CD14-positive monocyte (primary cell): Measurements from ENCODE around the gene KCTD19. TPM values are rescaled to one million over a fixed set of nuclear protein-coding genes. Genes with fewer than 3 reads are reported as not detected.

Source experiments
- DNase-seq, 3 donors: peaks; one replicate each; pipeline ENCODE4 v3.0.0-alpha.2; 2011 to 2022
- H2AFZ ChIP-seq: 2 replicates; pipeline ENCODE4 v1.6.0; 2012; ENCODE audit warnings: mild to moderate bottlenecking, low read depth, low read length, inconsistent platforms; ENCODE audit not compliant: insufficient read depth, poor library complexity, severe bottlenecking
- H3K27ac ChIP-seq, 2 donors: 1 replicate in 1 of 2; 2 replicates in 1 of 2; pipeline ENCODE4 v1.5.1; 2012 to 2013; ENCODE audit warnings: low read length in 2 of 2, control low read depth in 1 of 2, inconsistent platforms in 1 of 2, low read depth in 1 of 2, mild to moderate bottlenecking in 1 of 2
- H3K27me3 ChIP-seq, 2 donors: one replicate each; pipeline versions ENCODE4 v1.6.0 to v1.6.1; 2011 to 2013; ENCODE audit warnings: low read length in 2 of 2; ENCODE audit not compliant: control insufficient read depth in 2 of 2, insufficient read depth in 2 of 2
- H3K36me3 ChIP-seq, 2 donors: replicated peaks in 1 of 2; 1 replicate in 1 of 2; 2 replicates in 1 of 2; pipeline versions ENCODE4 v1.5.1 to v1.6.1; 2012 to 2013; ENCODE audit warnings: low read length in 2 of 2, control low read depth in 1 of 2, inconsistent platforms in 1 of 2, mild to moderate bottlenecking in 1 of 2; ENCODE audit not compliant: insufficient read depth in 2 of 2, control insufficient read depth in 1 of 2
- H3K4me1 ChIP-seq, 2 donors: 1 replicate in 1 of 2; 2 replicates in 1 of 2; pipeline versions ENCODE4 v1.5.1 to v1.6.1; 2012 to 2013; ENCODE audit warnings: low read length in 2 of 2, control low read depth in 1 of 2, inconsistent platforms in 1 of 2, mild to moderate bottlenecking in 1 of 2, moderate library complexity in 1 of 2; ENCODE audit not compliant: insufficient read depth in 2 of 2, control insufficient read depth in 1 of 2
- H3K4me2 ChIP-seq: replicated peaks from 2 replicates; pipeline ENCODE3; 2012; ENCODE audit warnings: low read length, moderate library complexity, mild to moderate bottlenecking; ENCODE audit not compliant: poor library complexity, severe bottlenecking; ENCODE audit errors: extremely low read depth
- H3K4me3 ChIP-seq, 3 experiments: fragments of 200-600 bp in 1 of 3; sonication (generic) in 1 of 3; replicated peaks in 1 of 3; 1 replicate in 2 of 3; 2 replicates in 1 of 3; pipeline ENCODE4 v1.5.1; 2011 to 2013; ENCODE audit warnings: low read length in 3 of 3, mild to moderate bottlenecking in 3 of 3, control low read depth in 2 of 3, low read depth in 2 of 3, inconsistent platforms in 1 of 3, moderate library complexity in 1 of 3
- H3K79me2 ChIP-seq: 2 replicates; pipeline ENCODE4 v1.6.0; 2012; ENCODE audit warnings: mild to moderate bottlenecking, control low read depth, inconsistent platforms, low read length, moderate library complexity; ENCODE audit not compliant: insufficient read depth
- H3K9ac ChIP-seq: 2 replicates; pipeline ENCODE4 v1.6.0; 2017; ENCODE audit warnings: low read length, mild to moderate bottlenecking; ENCODE audit not compliant: insufficient read depth, poor library complexity, severe bottlenecking
- H3K9me3 ChIP-seq, 2 donors: replicated peaks in 1 of 2; 1 replicate in 1 of 2; 2 replicates in 1 of 2; pipeline versions ENCODE4 v1.5.1 to v1.6.1; 2012 to 2013; ENCODE audit warnings: low read length in 2 of 2, control low read depth in 1 of 2; ENCODE audit not compliant: control insufficient read depth in 1 of 2, insufficient read depth in 1 of 2
- H4K20me1 ChIP-seq: 2 replicates; pipeline ENCODE4 v1.6.0; 2012; ENCODE audit warnings: mild to moderate bottlenecking, low read length, control low read depth, moderate library complexity; ENCODE audit not compliant: insufficient read depth
- H3K27ac Mint-ChIP-seq, 7 donors: one replicate each; pipeline ENCODE4 v1.8.0; 2020; ENCODE audit warnings: mild to moderate bottlenecking in 7 of 7, mixed read lengths in 7 of 7, moderate library complexity in 6 of 7, inconsistent platforms in 2 of 7
- H3K27me3 Mint-ChIP-seq, 3 donors: one replicate each; pipeline ENCODE4 v1.8.0; 2021 to 2022; ENCODE audit warnings: low read depth in 3 of 3, mild to moderate bottlenecking in 3 of 3, mixed read lengths in 3 of 3, moderate library complexity in 3 of 3, inconsistent platforms in 1 of 3
- H3K36me3 Mint-ChIP-seq, 2 donors: one replicate each; pipeline ENCODE4 v1.8.0; 2020; ENCODE audit warnings: mixed read lengths in 2 of 2, inconsistent platforms in 1 of 2, mild to moderate bottlenecking in 1 of 2
- H3K4me1 Mint-ChIP-seq: one replicate; pipeline ENCODE4 v1.8.0; 2020; ENCODE audit warnings: mild to moderate bottlenecking, mixed read lengths
- H3K4me3 Mint-ChIP-seq, 2 donors: one replicate each; pipeline ENCODE4 v1.8.0; 2020; ENCODE audit warnings: mild to moderate bottlenecking in 2 of 2, mixed read lengths in 2 of 2, moderate library complexity in 1 of 2
- H3K9me3 Mint-ChIP-seq, 7 donors: one replicate each; pipeline ENCODE4 v1.8.0; 2020 to 2022; ENCODE audit warnings: mixed read lengths in 7 of 7, mild to moderate bottlenecking in 6 of 7, moderate library complexity in 6 of 7, inconsistent platforms in 2 of 7
- WGBS: methylation state at CpG from one replicate; pipeline ENCODE4 v1.1.5; 2013; ENCODE audit warnings: missing lambda C conversion rate; ENCODE audit not compliant: insufficient coverage; 5-methylcytosine and 5-hydroxymethylcytosine counted together
- intact Hi-C, 2 donors: fragments of 100-400 bp; cut with micrococcal nuclease; formaldehyde crosslinking; loops; one replicate each; pipeline versions ENCODE4 v1.15.0 to v1.15.1; 2023
- polyA plus RNA-seq, 3 donors: library from polyadenylated mRNA; depleted of rRNA in 1 of 3; unstranded in 2 of 3; stranded (reverse) in 1 of 3; fragments of 300-500 nt in 2 of 3; fragments of >200 nt in 1 of 3; fragmentation: Illumina TruSeq in 2 of 3; gene quantifications; 1 replicate in 2 of 3; 2 replicates in 1 of 3; pipeline ENCODE4 v1.2.3, GENCODE V29; 2012 to 2021
- TF ChIP-seq, protein P1 (sequence below): fragments of 200-600 bp; IDR thresholded peaks from one replicate; pipeline ENCODE4 v1.8.0; 2022; ENCODE audit warnings: antibody characterized with exemption, mild to moderate bottlenecking

The KCTD19 gene
- polyA plus RNA-seq, 3 donors, result not detected

DNA sequence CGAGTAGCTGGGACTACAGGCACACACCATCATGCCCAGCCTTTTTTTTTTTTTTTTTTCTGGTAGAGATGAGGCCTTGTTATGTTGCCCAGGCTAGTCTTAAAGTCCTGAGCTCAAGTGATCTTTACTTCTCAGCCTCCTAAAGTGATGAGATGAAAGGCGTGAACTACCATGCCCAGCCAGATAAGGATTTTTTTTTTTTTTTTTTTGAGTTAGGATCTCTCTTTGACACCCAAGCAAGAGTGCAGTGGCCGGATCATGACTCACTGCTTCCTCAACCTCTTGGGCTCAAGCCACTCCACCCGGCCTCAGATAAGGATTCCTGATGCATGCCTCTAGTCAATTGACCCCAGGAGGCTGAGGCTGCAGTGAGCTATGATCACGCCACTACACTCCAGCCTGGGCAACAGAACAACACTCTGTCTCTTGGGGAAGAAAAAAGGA lies 58.4 kb downstream of the KCTD19 start:
- H3K9me3 ChIP-seq, result no peaks in the 10 kb centered on the region
- WGBS, result no CpG with 5 or more reads among the region's 5 CpGs
- no peak overlapping the region for H3K4me3 Mint-ChIP-seq
- TF ChIP-seq, protein P1, sequence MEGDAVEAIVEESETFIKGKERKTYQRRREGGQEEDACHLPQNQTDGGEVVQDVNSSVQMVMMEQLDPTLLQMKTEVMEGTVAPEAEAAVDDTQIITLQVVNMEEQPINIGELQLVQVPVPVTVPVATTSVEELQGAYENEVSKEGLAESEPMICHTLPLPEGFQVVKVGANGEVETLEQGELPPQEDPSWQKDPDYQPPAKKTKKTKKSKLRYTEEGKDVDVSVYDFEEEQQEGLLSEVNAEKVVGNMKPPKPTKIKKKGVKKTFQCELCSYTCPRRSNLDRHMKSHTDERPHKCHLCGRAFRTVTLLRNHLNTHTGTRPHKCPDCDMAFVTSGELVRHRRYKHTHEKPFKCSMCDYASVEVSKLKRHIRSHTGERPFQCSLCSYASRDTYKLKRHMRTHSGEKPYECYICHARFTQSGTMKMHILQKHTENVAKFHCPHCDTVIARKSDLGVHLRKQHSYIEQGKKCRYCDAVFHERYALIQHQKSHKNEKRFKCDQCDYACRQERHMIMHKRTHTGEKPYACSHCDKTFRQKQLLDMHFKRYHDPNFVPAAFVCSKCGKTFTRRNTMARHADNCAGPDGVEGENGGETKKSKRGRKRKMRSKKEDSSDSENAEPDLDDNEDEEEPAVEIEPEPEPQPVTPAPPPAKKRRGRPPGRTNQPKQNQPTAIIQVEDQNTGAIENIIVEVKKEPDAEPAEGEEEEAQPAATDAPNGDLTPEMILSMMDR, result no peak
- H3K9ac ChIP-seq, result no peak overlapping the region
- H3K9me3 Mint-ChIP-seq, result peaks cover 0 to 2% (median 0%) of the 10 kb centered on the region in 7 donors
- no peaks in the 10 kb centered on the region for H3K27me3 ChIP-seq
- H3K79me2 ChIP-seq, result no peaks in the 10 kb centered on the region
- intact Hi-C loops, result no loop called here
- DNase-seq, result no peak
- no peaks in the 10 kb centered on the region for H3K36me3 ChIP-seq
- H2AFZ ChIP-seq, result no peak overlapping the region
- H3K36me3 Mint-ChIP-seq, result peaks cover 0 to 4% of the 10 kb centered on the region in 2 donors
- H3K27ac Mint-ChIP-seq, result peak overlapping the region in 1 of 7 donors; percentile 45
- H3K4me2 ChIP-seq, result no peak overlapping the region
- H3K4me3 ChIP-seq, result no peak overlapping the region
- H3K4me1 ChIP-seq, result no peaks in the 10 kb centered on the region
- peaks cover 3% of the 10 kb centered on the region for H3K4me1 Mint-ChIP-seq
- no peaks in the 10 kb centered on the region for H4K20me1 ChIP-seq
- peaks cover 2 to 20% (median 10%) of the 10 kb centered on the region in 3 donors for H3K27me3 Mint-ChIP-seq
- H3K27ac ChIP-seq, result no peak overlapping the region

DNA sequence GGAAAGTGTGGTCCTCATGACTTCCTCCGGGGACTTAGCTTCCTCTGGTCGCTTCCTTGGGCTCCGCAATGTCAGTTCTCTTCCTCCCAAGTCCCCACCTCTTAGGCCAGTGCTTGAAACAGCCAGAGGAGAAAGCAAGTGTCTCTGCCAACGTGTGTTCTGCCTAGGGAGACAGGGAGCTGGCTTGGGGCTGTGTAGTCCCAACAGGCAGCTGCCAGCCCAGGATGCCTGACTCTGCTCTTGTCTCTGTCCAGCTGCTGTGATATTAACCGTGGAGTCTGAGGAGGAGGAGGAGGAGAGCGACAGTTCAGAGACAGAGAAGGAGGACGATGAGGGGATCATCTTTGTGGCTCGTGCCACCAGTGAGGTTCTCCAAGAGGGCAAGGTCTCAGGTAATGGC lies 60.7 kb downstream of the KCTD19 start:
- H3K27ac Mint-ChIP-seq, result peak overlapping the region in 1 of 7 donors; percentile 26
- H3K4me3 Mint-ChIP-seq, result no peak overlapping the region
- intact Hi-C loops, result no loop called here

More for the DNA sequence above, 60.7 kb downstream of the KCTD19 start:
- H3K27me3 ChIP-seq, result no peaks in the 10 kb centered on the region
- no peaks in the 10 kb centered on the region for H3K9me3 ChIP-seq
- TF ChIP-seq, protein P1, result no peak
- H3K4me3 ChIP-seq, result no peak overlapping the region
- no peaks in the 10 kb centered on the region for H4K20me1 ChIP-seq
- H3K79me2 ChIP-seq, result no peaks in the 10 kb centered on the region
- H3K4me2 ChIP-seq, result no peak overlapping the region
- no peak overlapping the region for H3K27ac ChIP-seq
- peaks cover 2 to 18% (median 7%) of the 10 kb centered on the region in 3 donors for H3K27me3 Mint-ChIP-seq
- no peak overlapping the region for H2AFZ ChIP-seq
- no peaks in the 10 kb centered on the region for H3K36me3 ChIP-seq
- no peak for DNase-seq
- H3K4me1 Mint-ChIP-seq, result peaks cover 4% of the 10 kb centered on the region
- H3K9me3 Mint-ChIP-seq, result peaks cover 0 to 2% (median 0%) of the 10 kb centered on the region in 7 donors
- H3K4me1 ChIP-seq, result no peaks in the 10 kb centered on the region
- H3K36me3 Mint-ChIP-seq, result no peaks in the 10 kb centered on the region
- no peak overlapping the region for H3K9ac ChIP-seq
- 44% methylated on average over 3 of the region's 8 CpGs for WGBS
